Measurements from ENCODE around the gene PRIMA1.

The PRIMA1 gene

DNA sequence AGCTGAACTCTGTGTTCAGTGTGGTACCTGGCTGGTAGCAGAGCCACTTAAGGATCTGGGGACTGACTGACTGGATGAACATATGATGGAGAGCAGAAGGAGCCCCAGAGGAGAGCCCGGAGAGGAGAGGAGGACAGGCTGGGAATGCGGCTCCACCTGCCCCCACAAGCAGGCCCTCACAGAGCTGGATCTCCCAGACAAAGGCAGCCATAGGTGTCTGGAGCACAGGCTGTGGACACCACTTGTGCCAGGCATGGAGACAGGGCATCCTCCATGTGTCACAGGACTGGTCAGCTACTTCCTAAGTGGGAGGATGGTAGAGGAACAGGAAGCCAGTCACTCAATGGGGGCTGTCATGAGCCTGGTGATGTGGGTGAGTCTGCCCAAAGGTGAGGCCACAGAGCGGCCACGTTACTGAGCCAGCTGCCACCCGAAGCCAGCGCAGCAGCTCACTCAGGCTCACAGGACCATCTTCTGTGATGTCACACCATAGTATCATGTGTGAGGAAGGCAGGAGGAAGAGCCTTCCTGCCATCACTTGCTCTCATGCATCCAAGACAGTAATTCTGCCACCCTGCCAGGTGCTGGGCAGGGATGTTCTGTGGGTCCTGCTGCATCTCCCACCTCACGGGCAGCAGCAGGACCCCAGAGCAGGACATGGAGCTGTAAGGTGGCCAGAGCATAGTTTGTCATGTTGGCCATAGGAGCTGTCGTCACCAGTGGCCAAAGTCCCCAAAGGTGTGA lies 72.1 kb downstream of the PRIMA1 start:
- peak in 1 of 10 donors; percentile 55 for DNase-seq

DNA sequence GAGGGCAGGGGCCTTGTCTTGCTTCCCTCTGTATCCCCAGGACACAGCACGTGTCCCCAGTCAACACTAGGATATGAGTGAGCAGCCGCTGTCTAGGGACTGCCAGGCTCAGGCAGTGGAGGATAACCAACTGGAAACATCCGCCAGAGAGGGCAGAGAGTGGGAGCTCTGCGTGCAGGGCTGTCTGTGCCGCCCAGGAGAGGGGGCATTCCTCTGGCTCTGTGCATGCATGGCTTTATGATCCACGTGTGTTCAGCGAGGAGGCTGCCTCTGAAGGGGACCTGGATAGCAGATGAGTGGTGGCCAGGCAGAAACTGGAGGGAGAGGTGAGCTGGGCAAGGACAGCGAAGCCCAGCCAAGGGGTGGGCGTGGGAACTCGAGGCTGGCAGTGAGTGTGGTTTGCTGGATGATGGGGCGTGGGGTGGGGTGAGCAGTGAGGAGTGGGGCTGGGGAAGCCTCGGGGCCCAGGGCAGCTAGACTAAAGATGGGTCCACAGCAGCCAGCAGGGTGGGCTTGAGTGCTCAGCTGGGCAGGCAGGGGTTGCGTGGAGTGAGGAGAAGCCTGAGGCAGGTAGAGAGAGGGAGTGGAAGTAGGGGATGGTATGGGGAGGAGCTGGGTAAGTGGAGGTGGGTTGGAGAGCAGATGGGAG lies 72.9 kb downstream of the PRIMA1 start:
- no peak for DNase-seq
- intact Hi-C loops (cut with DNase I), result no loop called here

More for the DNA sequence above, 72.1 kb downstream of the PRIMA1 start:
- intact Hi-C loops (cut with DNase I), result no loop called here

DNA sequence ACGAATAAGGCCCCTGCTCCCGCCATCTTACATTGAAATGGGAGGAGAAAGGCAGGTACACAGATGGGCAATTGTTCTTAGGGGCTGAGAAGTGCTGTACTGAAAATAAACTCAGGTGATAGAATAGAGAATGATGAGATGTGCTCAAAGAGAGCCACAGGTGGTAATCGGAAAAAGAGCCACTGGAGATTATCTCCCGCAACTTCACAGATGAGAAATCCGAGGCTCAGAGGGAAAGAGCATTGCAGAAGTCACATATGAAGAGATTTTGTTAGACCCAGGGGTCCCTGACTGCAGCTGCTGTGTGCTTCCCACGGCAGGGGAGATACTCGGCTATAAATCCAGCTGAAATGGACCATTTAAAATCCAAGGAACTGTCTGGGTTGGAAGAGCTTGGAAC lies 73.7 kb downstream of the PRIMA1 start:
- intact Hi-C loops (cut with DNase I), result no loop called here

DNA sequence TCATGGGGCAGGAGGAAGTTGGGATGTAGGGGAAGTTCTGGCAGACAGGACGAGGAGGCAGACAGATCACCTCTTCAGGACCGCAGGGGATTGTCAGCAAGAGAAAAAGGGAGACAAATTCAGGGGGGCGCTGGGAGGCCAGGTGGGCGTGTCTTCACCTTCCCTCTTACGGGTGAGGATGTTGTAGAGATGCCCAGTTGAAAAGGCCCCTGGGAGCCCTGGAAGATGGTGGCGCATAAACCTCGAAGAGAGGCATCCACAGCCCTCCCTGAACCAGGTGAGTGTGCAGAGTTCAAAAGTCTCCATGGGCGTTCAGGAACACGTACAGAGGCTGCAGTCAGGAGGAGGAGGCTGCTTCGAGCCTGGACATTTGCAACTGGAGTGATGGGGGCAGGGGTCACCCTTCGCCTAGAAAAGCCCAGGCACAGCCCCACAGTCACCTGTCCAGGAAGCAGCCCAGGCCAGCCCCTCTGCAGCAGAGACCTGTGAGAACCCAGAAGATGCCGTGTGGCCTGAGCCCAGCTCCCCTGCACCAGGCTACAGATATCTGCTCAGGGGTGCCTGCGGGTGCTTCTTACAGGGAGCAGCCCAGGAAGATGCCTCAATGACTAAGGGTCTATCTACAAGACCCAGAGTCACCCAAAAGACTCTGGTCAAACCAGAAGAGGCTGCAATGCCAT lies 74.4 kb downstream of the PRIMA1 start:
- DNase-seq, result no peak
- intact Hi-C loops (cut with DNase I), result no loop called here

More for the DNA sequence above, 73.7 kb downstream of the PRIMA1 start:
- DNase-seq, result no peak

DNA sequence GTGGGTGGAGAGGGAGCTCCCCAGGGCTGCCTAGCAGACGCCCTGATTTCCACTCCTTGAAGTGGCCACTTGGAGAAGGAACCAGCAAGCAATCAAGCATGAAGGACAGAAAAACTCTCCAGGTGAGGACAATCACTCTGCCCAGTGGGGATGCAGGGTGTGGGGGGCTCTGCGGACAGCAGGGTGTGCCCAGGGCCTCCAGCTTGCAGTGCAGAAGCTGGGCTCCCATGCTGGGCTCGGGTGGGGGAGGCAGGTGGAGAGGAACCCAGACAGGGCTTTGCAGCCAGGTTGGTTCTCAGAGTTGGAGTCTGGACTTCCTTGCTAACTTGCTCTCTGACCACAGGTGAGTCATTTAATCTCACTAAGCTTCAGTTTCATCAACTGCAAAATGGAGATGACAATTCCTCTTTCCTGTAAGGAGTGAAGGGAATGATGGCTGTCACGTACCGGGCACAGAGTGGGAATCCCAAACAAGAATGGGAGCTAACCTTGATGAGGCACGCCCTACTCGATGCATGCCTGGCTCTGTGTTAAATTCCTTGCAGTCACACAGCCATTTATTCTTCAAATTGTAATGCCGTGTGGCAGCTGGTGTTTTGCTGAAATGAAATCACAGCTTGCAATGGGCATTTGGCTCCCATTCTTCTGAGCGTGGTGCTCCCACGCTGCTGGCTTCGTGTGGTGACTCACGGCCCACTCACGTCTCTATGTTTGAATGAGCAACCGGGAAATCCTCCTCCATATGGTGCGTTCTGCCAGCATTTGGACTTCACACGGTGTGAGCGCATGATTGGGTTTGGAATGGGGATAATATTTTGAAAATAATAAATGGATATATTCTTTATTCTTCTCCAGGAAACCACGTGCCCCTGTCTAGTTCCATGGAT lies 75.2 kb downstream of the PRIMA1 start:
- DNase-seq, result peak in 8 of 10 donors; percentile 61 to 94 (median 78)
- intact Hi-C loops (cut with DNase I), result no loop called here

DNA sequence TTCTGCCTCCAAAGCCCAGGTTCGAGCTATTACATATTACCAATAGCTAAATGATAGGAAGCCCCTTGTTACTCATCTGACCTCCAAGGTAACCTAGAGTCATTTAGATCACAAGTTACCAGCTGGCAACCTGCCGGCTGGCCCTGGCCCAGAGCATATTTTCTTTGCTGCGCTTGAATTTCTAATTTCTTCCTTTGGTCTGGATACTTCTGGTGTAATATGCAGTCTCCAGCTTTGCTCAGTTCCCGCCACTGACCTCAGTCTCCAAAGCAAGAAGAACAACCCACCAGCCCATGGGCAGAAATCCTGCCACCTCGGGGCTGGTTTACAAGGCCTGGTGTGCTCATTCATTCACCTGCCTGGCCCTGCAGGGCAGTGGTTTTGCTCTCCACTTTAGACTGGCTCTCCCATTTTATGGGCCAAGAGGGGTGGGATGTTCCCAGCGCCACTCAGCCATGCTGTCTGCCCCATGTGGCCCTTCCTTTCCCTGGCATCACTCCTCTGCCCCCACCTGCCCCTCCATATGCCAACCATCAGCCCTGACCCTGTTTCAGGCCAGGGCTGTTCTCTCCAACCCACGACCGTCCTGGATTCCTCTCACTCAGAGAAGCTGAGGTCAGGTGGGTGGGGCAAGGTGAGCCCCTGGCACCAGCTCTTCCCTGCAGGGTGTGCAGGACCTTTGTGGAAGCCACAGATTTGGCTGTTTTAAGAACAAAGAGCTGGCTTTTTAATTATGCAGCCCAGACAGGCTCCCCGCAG lies 76.0 kb downstream of the PRIMA1 start:
- intact Hi-C loops (cut with DNase I), result no loop called here
- DNase-seq, result no peak

DNA sequence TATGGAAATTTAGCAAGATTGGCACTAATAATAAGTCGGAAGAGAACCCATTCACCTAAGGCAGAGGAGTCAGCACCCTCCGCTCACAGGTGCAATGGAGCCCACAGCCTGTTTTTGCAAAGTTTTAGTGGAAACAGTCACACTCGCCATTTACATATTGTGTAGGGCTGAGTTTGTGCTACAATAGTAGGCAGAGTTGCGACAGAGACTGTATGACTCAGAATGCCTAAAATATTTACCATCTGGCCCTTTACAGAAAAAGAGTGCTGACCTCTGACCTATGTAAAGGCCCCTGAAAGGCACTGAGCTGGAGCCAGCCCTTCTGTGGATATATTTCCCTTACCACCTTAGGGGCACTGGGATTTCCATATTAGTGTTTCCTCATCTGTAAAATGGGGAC lies 79.0 kb downstream of the PRIMA1 start:
- DNase-seq, result no peak
- intact Hi-C loops (cut with DNase I), result no loop called here

DNA sequence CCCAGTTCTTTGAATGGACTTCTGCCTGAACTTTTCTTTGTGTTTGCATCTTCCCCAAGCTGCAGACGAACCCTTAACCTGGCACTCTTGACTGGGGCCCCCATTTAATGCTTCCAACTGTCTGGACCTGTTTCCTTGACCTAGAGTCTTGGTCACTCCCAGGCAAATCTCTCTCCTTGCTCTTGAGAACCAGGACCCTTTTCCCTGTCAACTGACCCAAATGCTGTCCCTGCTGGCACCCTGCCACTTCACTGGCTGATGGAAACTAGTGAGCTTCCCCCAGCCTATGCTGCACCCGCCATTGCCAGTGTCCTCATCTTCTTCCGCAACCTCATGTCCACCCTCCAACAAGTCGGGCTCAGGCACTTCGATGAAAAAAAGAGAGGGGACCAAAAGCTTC lies 79.5 kb downstream of the PRIMA1 start:
- DNase-seq, result no peak
- intact Hi-C loops (cut with DNase I), result no loop called here

DNA sequence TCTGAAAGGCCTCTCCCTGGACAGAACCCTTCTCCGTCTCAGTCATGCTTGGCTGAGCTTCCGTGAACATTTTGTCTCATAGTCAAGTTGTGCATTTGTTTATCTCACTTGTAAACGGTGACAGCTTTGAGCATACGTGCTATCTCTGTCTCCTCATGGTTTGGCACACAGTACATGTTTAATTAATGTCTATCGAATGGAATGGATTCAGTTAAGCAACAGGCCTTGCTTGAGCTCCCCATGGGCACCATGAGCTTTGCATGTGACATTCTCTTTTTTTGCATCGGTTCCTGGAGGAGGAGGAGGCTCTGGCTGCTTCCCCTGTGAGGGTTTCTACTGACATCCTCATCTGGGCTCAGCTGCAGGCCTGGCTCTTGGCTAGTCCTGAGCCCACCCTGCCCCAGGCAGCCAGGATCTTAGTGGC lies 80.0 kb downstream of the PRIMA1 start:
- intact Hi-C loops (cut with DNase I), result no loop called here
- DNase-seq, result no peak

DNA sequence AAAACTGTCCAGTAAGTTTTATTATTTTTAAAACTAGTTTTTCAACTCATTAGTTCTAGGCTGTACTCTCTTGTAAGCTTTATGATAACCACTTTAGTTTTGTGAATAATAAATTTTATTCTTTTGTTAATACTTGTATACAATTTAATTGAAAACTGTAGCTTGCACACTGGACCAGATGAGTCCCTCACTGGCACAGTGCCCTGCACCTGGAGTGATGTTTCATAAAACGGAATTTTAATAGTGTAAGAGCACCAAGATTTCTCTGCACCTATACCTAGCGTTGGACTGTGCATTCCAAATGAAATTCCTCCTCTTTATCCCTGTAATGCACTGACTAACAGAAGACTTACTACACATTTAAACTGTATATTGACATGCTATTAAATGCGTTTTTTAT lies 80.8 kb downstream of the PRIMA1 start:
- intact Hi-C loops (cut with DNase I), result no loop called here
- no peak for DNase-seq

DNA sequence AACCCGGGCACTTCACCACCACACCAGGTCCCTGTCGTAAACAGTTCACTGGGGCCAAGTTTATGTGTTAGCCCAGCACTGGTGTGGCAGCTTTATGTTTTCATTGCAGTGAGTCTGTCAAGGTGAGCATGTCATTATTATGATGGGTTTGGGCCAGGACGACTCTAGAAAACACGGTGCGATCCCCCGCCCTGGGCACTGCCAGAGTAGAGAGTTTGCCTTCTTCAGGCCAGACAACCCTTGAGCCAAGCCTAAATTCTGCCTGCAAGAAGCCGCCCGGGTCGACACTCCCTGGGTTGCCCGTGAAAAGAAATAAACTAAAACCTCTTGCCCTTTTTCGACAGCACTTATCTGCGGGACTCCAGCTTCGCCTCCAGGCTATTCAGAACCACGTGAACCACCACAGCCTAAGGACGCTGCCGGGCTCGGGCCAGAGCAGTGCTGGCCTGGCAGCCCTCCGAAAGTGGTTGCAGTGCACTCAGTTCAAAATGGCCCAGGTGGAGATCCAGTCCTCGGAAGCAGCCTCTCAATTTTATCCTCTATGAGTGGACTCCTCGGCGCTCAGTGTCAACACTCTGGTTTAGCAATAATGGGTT lies 81.8 kb downstream of the PRIMA1 start:
- intact Hi-C loops (cut with DNase I), result no loop called here
- DNase-seq, result no peak

DNA sequence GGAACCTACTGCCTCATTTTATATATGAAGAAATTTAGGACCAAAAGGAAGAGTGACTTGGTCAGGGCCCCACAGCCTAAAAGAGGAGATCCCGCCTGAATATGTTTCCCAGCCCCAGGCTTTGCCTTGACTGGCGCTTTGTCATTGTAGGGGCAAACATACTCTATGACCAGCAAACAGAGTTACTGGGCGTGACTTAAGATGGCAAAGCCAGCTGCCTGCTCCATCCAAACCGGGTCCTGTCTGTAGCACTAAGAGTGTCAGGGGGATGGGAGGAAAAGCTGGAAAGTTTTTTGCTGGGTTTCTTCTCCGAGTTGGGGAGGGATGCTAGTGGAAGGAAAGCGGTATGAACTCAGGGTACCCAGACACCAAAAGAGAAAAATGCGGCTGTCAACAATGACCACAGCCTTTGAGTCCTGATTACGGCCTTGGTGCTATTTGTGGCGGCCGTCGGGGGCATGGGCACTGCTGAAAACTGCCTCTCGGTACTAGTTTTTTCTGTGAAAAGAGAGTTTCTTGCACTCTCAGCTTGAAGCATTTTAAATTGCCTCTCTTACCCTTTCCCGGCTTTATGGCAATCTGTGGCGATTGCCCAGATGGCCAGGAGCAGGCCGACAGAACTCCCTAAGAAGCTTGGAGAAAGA lies 82.7 kb downstream of the PRIMA1 start:
- DNase-seq, result no peak
- intact Hi-C loops (cut with DNase I), result no loop called here

DNA sequence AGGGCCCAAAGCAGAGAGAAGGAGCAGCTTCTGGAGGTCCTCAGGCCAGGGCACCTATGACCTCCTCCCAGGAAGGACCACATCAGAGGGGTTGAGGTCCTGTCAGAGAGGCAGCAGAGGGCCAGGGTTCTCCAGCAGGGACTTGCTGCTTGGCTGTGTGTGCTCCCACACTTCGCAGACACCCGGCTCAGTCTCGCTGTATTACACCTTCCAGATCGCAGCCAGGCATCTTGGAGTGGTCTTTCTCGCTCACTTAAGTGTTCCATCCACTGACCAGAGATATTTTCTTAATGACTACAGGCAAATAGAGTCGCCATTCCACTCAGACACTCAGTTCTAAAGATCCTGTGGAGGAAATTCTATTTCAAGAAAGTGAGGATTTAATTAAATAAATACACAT lies 84.3 kb downstream of the PRIMA1 start:
- intact Hi-C loops (cut with DNase I), result no loop called here
- no peak for DNase-seq

DNA sequence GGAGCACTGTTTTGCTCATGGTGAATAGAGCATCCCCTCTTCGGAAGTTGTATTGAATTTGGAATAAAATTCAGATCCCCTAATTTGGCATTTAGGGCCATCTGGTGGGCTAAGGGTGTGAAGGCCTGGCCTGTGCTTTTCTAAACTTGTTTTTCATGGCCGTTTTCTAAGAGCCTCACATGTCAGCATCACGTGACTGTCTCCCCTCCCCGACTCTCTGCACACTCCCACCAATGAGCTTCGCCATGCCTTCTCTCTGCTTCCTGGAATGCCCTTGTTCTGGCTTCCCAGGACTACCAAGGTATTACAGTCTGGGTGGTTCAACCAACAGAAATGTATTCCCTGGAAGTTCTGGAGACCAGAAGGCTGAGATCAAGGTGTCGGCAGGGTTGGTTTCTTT lies 85.3 kb downstream of the PRIMA1 start:
- no peak for DNase-seq
- intact Hi-C loops (cut with DNase I), result no loop called here

DNA sequence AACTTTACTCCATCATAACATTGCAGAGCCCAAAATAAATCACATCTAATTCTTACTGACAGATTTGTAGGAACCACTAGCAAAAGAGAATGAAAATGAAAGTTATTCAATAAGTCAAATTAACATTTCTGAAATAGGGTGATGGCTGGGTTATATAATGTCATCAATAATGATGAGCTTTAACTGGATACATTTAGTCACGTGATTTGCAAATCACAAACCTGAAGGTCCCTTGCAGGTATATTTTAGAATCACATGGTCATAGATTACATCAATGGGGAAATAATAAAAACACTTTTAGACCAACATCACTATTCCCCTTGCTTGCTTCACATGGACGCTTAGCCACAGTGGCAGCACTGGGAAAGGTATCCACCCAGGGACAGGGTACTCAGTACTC lies 86.7 kb downstream of the PRIMA1 start:
- intact Hi-C loops (cut with DNase I), result no loop called here

DNA sequence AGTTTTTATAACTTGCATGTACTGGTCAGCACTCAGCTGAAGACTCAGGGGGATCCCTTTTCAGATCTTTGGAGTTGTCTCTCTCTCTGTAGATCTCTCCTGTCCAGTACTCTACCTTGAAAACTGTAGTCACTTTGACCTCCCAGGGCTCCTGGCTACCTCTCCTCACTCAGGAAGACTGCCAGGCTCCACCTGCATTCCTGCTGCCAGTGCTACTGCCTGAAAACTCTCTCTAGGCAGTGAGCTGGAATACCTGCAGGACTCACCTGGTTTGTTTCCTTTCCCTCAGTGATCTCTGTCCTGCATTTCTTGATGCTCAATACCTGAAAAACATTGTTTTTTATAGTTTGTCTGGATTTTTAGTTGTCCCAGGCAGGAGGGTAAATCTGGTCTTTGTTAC lies 87.4 kb downstream of the PRIMA1 start:
- no peak for DNase-seq
- intact Hi-C loops (cut with DNase I), result no loop called here

More for the DNA sequence above, 86.7 kb downstream of the PRIMA1 start:
- no peak for DNase-seq

DNA sequence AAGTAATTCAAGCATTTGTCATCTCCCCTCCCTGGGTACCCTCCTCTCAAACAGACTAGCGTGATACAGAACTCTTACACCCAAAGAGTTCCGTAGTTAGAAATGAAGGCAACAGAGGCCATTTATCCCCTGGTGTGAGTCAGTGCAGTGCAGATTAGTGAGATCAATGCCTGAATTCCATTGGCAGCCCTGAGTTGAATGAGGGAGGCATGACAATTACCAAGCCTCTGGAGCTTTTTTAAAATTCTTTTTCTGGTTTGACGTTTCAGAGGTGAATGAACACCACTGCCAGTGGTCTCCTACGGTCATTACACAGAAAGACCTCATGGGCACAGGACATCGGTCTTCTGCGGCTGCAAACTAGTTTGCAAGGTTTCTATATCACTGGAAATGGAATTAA lies 94.4 kb downstream of the PRIMA1 start:
- DNase-seq, result no peak

DNA sequence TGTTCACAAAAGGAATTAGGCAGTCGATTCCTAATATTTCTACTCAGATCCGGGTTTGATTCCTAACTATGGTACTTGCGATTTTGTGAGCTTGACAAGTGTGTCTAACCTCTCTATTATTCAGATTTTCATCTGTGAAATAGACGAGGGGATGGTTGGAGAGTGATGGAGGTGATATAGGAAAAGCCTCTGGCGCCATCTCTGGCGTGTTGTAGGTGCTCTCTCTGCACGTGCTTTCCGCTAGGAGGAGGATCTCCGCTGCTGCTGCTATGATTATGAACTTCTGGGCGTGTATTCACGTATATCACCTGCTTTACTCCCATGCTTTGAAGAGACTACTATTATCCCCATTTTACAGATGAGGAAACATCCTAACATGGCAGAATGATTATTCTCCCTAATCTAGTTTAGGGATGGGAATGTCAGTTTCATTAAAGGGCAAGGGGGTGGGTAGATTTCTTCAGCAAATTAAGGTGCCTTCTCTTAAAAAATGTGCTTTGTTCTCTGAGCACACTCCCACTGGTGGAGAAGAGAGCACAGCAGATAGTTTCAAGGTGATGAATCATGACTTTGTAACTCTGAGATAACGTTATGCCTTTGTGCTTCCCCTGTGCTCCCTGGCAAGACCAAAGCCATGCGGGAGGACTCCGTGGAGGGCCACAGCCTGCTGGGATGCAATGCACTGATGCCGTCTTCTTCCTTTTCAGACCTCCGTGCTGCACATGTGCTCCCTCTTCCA lies 97.1 kb downstream of the PRIMA1 start:
- no peak for DNase-seq
- intact Hi-C loops (cut with DNase I), result no loop called here

More for the DNA sequence above, 94.4 kb downstream of the PRIMA1 start:
- intact Hi-C loops (cut with DNase I), result no loop called here
